WTC11 (cell line): ENCODE results near the gene PPP1R14C.

Source experiments
- CTCF ChIP-seq: fragments of 200-600 bp; IDR thresholded peaks from 2 replicates; pipeline ENCODE4 v1.8.0; 2022; ENCODE audit warnings: antibody characterized with exemption
- IRF2 ChIP-seq: sonication (generic); formaldehyde crosslinking; IDR thresholded peaks from 2 replicates; pipeline ENCODE4 v1.8.0; 2022; ENCODE audit warnings: low read depth, missing genetic modification reagents, borderline replicate concordance
- NFATC4 ChIP-seq: fragments of 250-450 bp; sonication (Bioruptor Pico); IDR thresholded peaks from 2 replicates; pipeline ENCODE4 v1.9.0; 2021; ENCODE audit warnings: mild to moderate bottlenecking
- NFE2L1 ChIP-seq: sonication (generic); formaldehyde crosslinking; IDR thresholded peaks from 2 replicates; pipeline ENCODE4 v1.8.1; 2023; ENCODE audit warnings: missing genetic modification reagents
- SMAD3 ChIP-seq: sonication (generic); formaldehyde crosslinking; IDR thresholded peaks from 2 replicates; pipeline ENCODE4 v1.8.0; 2022; ENCODE audit warnings: missing genetic modification reagents, mild to moderate bottlenecking, borderline replicate concordance
- TF ChIP-seq, protein P1 (sequence below): sonication (generic); formaldehyde crosslinking; IDR thresholded peaks from 2 replicates; pipeline ENCODE4 v1.8.1; 2022; ENCODE audit warnings: mild to moderate bottlenecking, moderate library complexity, missing genetic modification reagents
- TF ChIP-seq, protein P2 (sequence below): fragments of 250-450 bp; sonication (Bioruptor Pico); IDR thresholded peaks from 2 replicates; pipeline ENCODE4 v2.1.2; 2022; ENCODE audit warnings: mild to moderate bottlenecking, moderate library complexity

- TF ChIP-seq, protein P1, sequence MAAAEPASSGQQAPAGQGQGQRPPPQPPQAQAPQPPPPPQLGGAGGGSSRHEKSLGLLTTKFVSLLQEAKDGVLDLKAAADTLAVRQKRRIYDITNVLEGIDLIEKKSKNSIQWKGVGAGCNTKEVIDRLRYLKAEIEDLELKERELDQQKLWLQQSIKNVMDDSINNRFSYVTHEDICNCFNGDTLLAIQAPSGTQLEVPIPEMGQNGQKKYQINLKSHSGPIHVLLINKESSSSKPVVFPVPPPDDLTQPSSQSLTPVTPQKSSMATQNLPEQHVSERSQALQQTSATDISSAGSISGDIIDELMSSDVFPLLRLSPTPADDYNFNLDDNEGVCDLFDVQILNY = no peak
- TF ChIP-seq CTCF = no peak
- TF ChIP-seq SMAD3 = no peak
- TF ChIP-seq, protein P2, sequence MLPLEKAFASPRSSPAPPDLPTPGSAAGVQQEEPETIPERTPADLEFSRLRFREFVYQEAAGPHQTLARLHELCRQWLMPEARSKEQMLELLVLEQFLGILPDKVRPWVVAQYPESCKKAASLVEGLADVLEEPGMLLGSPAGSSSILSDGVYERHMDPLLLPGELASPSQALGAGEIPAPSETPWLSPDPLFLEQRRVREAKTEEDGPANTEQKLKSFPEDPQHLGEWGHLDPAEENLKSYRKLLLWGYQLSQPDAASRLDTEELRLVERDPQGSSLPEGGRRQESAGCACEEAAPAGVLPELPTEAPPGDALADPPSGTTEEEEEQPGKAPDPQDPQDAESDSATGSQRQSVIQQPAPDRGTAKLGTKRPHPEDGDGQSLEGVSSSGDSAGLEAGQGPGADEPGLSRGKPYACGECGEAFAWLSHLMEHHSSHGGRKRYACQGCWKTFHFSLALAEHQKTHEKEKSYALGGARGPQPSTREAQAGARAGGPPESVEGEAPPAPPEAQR (CRISPR knock-in tag) = no peak
- TF ChIP-seq NFE2L1 = no peak
- no peak for TF ChIP-seq NFATC4 (CRISPR knock-in tag)
- TF ChIP-seq IRF2 (CRISPR knock-in tag) = no peak
Observed at GRCh38 chr6:150157081-150157480, 14.2 kb downstream of the PPP1R14C start.
